Suprapubic skin (tissue), 3 donors: ENCODE measurements around the gene MRPL39.

Source experiments
- POLR2AphosphoS5 ChIP-seq, 3 donors: sonication (generic); formaldehyde crosslinking; IDR thresholded peaks; one replicate each; pipeline ENCODE4 v1.6.1; 2017; ENCODE audit warnings: antibody characterized with exemption in 3 of 3
- TF ChIP-seq, protein P1 (sequence below), 2 donors: fragments of 200-600 bp in 1 of 2; fragments of 450-650 bp in 1 of 2; sonication (generic) in 1 of 2; IDR thresholded peaks; one replicate each; pipeline ENCODE4 v1.5.1; 2016 to 2019; ENCODE audit warnings: antibody characterized with exemption in 2 of 2, mild to moderate bottlenecking in 1 of 2, moderate library complexity in 1 of 2

- TF ChIP-seq POLR2AphosphoS5 (IDR thresholded peaks at IDR 0.05) = no peak
- TF ChIP-seq, protein P1, sequence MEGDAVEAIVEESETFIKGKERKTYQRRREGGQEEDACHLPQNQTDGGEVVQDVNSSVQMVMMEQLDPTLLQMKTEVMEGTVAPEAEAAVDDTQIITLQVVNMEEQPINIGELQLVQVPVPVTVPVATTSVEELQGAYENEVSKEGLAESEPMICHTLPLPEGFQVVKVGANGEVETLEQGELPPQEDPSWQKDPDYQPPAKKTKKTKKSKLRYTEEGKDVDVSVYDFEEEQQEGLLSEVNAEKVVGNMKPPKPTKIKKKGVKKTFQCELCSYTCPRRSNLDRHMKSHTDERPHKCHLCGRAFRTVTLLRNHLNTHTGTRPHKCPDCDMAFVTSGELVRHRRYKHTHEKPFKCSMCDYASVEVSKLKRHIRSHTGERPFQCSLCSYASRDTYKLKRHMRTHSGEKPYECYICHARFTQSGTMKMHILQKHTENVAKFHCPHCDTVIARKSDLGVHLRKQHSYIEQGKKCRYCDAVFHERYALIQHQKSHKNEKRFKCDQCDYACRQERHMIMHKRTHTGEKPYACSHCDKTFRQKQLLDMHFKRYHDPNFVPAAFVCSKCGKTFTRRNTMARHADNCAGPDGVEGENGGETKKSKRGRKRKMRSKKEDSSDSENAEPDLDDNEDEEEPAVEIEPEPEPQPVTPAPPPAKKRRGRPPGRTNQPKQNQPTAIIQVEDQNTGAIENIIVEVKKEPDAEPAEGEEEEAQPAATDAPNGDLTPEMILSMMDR (IDR thresholded peaks at IDR 0.05) = no peak
These were observed 41.7 kb downstream of the MRPL39 start for GRCh38 chr21:25565272-25566211.
